Erythroblast (primary cell): ENCODE results near the gene INTS7.

Experiments
- GATA1 ChIP-seq: IDR thresholded peaks from 2 replicates; pipeline ENCODE4 v1.6.1; 2011; ENCODE audit warnings: low read depth, mild to moderate bottlenecking, control low read depth, low read length, moderate library complexity
- POLR2A ChIP-seq: IDR thresholded peaks from 2 replicates; pipeline ENCODE4 v1.6.1; 2011; ENCODE audit warnings: mild to moderate bottlenecking, low read length

GRCh38 chr1:212002536-212002935 is 32.8 kb downstream of the INTS7 start:
- TF ChIP-seq POLR2A: no peak
- no peak for TF ChIP-seq GATA1
